ENCODE data around the gene AKR1D1.

- TF ChIP-seq EP300 (IDR thresholded peaks at IDR 0.05) (no peak), CTCF (IDR thresholded peaks at IDR 0.05) (no peak), POLR2A (IDR thresholded peaks at IDR 0.05; ENCODE audit: low read depth) (no peak), POLR2AphosphoS5 (IDR thresholded peaks at IDR 0.05) (no peak)
Measured at GRCh38 chr7:138072726-138073125, 3.5 kb upstream of the AKR1D1 start.

Measured in esophagus muscularis mucosa (tissue), 4 donors.